Loucy (cell line): Measurements from ENCODE around the gene LPP.

Experiments used
- H2AFZ ChIP-seq: fragments of 200-600 bp; sonication (generic); 2 replicates; pipeline ENCODE4 v1.6.0; 2016; ENCODE audit warnings: antibody characterized with exemption, mild to moderate bottlenecking, low read length, moderate library complexity
- H3F3A ChIP-seq: fragments of 200-600 bp; 2 replicates; pipeline ENCODE4 v1.6.0; 2016; ENCODE audit warnings: antibody characterized with exemption, low read depth, mild to moderate bottlenecking
- H3K27me3 ChIP-seq: fragments of 200-600 bp; sonication (generic); 2 replicates; pipeline ENCODE4 v1.6.1; 2014; ENCODE audit warnings: low read length, mild to moderate bottlenecking; ENCODE audit not compliant: insufficient read depth, poor library complexity, severe bottlenecking
- H3K36me3 ChIP-seq: fragments of 200-600 bp; sonication (generic); 2 replicates; pipeline ENCODE4 v1.6.1; 2016; ENCODE audit warnings: low read length; ENCODE audit not compliant: insufficient read depth
- H3K4me1 ChIP-seq: fragments of 200-600 bp; sonication (generic); 2 replicates; pipeline ENCODE4 v1.5.1; 2014; ENCODE audit warnings: low read length, mild to moderate bottlenecking; ENCODE audit not compliant: insufficient read depth, poor library complexity, severe bottlenecking
- H3K4me2 ChIP-seq: fragments of 200-600 bp; sonication (generic); 2 replicates; pipeline ENCODE4 v1.6.0; 2014; ENCODE audit warnings: antibody characterized with exemption, low read length, low read depth, mild to moderate bottlenecking; ENCODE audit not compliant: poor library complexity, severe bottlenecking
- H3K4me3 ChIP-seq: fragments of 200-600 bp; sonication (generic); 2 replicates; pipeline ENCODE4 v1.5.1; 2014; ENCODE audit warnings: low read length, mild to moderate bottlenecking, mixed read lengths; ENCODE audit not compliant: poor library complexity, severe bottlenecking
- H3K79me2 ChIP-seq: fragments of 200-600 bp; sonication (generic); 2 replicates; pipeline ENCODE4 v1.6.1; 2014; ENCODE audit warnings: low read length; ENCODE audit not compliant: insufficient read depth
- H3K9ac ChIP-seq: fragments of 200-600 bp; sonication (generic); 2 replicates; pipeline ENCODE4 v1.6.0; 2014; ENCODE audit warnings: mild to moderate bottlenecking, low read depth, low read length, moderate library complexity; ENCODE audit not compliant: poor library complexity, severe bottlenecking
- H3K9me2 ChIP-seq: fragments of 200-600 bp; sonication (generic); replicated peaks from 2 replicates; pipeline ENCODE4 v1.6.1; 2016; ENCODE audit warnings: low read depth, low read length, mixed read lengths
- H3K9me3 ChIP-seq: fragments of 200-600 bp; sonication (generic); 2 replicates; pipeline ENCODE4 v1.6.1; 2014; ENCODE audit warnings: mild to moderate bottlenecking, antibody characterized with exemption, low read length, low read depth; ENCODE audit not compliant: insufficient read depth
- H4K20me1 ChIP-seq: fragments of 200-600 bp; sonication (generic); 2 replicates; pipeline ENCODE4 v1.6.0; 2014; ENCODE audit warnings: antibody characterized with exemption, low read length, mild to moderate bottlenecking; ENCODE audit not compliant: insufficient read depth, poor library complexity, severe bottlenecking
- CTCF ChIP-seq: fragments of 200-600 bp; sonication (generic); conservative IDR thresholded peaks from 2 replicates; pipeline ENCODE4 v1.5.1; 2014; ENCODE audit warnings: mild to moderate bottlenecking, antibody characterized with exemption, low read length
- EZH2phosphoT487 ChIP-seq: fragments of 200-600 bp; IDR thresholded peaks from 2 replicates; pipeline ENCODE4 v1.6.1; 2018; ENCODE audit warnings: antibody characterized with exemption, mild to moderate bottlenecking, moderate library complexity, borderline replicate concordance

LPP gene

GRCh38 chr3:188153437-188154013 lies 432 bp upstream of the LPP start:
- H3K27me3 ChIP-seq, result no peaks in the 10 kb centered on the region
- peaks cover 6% of the 10 kb centered on the region; the same call in 1 of the 2 replicates for H3F3A ChIP-seq
- no peaks in the 10 kb centered on the region for H4K20me1 ChIP-seq
- peak overlapping the region; percentile 82 for H3K4me3 ChIP-seq
- peak overlapping the region; percentile 94 for H3K9ac ChIP-seq
- H3K9me3 ChIP-seq, result no peaks in the 10 kb centered on the region
- TF ChIP-seq CTCF (no peak), EZH2phosphoT487 (no peak)
- H3K9me2 ChIP-seq, result no peaks in the 10 kb centered on the region
- peaks cover 57% of the 10 kb centered on the region for H3K79me2 ChIP-seq
- peak overlapping the region; percentile 64 for H2AFZ ChIP-seq
- H3K4me2 ChIP-seq, result peak overlapping the region; percentile 97
- H3K4me1 ChIP-seq, result peaks cover 52% of the 10 kb centered on the region
- no peaks in the 10 kb centered on the region for H3K36me3 ChIP-seq

GRCh38 chr3:188154809-188155574 lies 1.0 kb downstream of the LPP start:
- TF ChIP-seq EZH2phosphoT487 (no peak), CTCF (no peak)
- Histone ChIP-seq H3K9me3 (no peaks in the 10 kb centered on the region), H2AFZ (peak overlapping the region; percentile 64), H3K9me2 (no peaks in the 10 kb centered on the region), H3K79me2 (peaks cover 66% of the 10 kb centered on the region), H3F3A (peaks cover 6% of the 10 kb centered on the region; the same call in 1 of the 2 replicates), H3K4me3 (peak overlapping the region; percentile 82), H3K4me1 (peaks cover 63% of the 10 kb centered on the region), H3K27me3 (no peaks in the 10 kb centered on the region), H4K20me1 (no peaks in the 10 kb centered on the region), H3K9ac (peak overlapping the region; percentile 94), H3K36me3 (no peaks in the 10 kb centered on the region), H3K4me2 (peak overlapping the region; percentile 95)

- no peaks in the 10 kb centered on the region for H3K36me3 ChIP-seq
- peak overlapping the region; percentile 48 for H3K4me3 ChIP-seq
- no peak overlapping the region for H2AFZ ChIP-seq
- peaks cover 74% of the 10 kb centered on the region for H3K79me2 ChIP-seq
- no peaks in the 10 kb centered on the region for H3K9me2 ChIP-seq
- TF ChIP-seq EZH2phosphoT487 (no peak), CTCF (no peak; the same call in 1 of the 2 replicates)
- H3K4me1 ChIP-seq, result peaks cover 63% of the 10 kb centered on the region
- H3K9ac ChIP-seq, result peak overlapping the region; percentile 31
- peak overlapping the region; percentile 95 for H3K4me2 ChIP-seq
- H3K27me3 ChIP-seq, result no peaks in the 10 kb centered on the region
- peaks cover under 1% of the 10 kb centered on the region; the same call in 1 of the 2 replicates for H3F3A ChIP-seq
- H4K20me1 ChIP-seq, result no peaks in the 10 kb centered on the region
- H3K9me3 ChIP-seq, result no peaks in the 10 kb centered on the region
Observed at GRCh38 chr3:188156056-188156455, 2.1 kb downstream of the LPP start.
